IMR-90 (cell line): ENCODE data around the gene IGBP1. TPM values are rescaled to one million over a fixed set of nuclear protein-coding genes. Genes with fewer than 3 reads are reported as not detected.

Experiments used
- ATAC-seq: fragments of 200-7000 bp; cut with Tn5 transposase; 2 replicates; pipeline ENCODE4 v1.9.1; 2020; ENCODE audit warnings: low read depth, mild to moderate bottlenecking, moderate library complexity
- BruUV-seq: library from RNA; stranded (reverse); fragments of 400-500 nt; replicated peaks from 2 replicates; lab custom pipeline; 2021; lab: Mats Ljungman, UMichigan
- CTCF ChIA-PET: fragments of 300-600 bp; formaldehyde crosslinking; extraction: SDS; loops from one replicate; lab custom pipeline; 2021; ENCODE audit warnings: antibody characterized with exemption; lab: Yijun Ruan, JAX
- POLR2A ChIA-PET: fragments of 300-600 bp; sonication (Branson Sonifier 250); formaldehyde crosslinking; loops from one replicate; lab custom pipeline; 2022; ENCODE audit warnings: antibody characterized with exemption; ENCODE audit not compliant: unreplicated experiment; lab: Charles Lee
- DNase-seq: peaks from one replicate; pipeline ENCODE4 v3.0.0; 2013
- H2AFZ ChIP-seq: replicated peaks from 2 replicates; pipeline ENCODE3; 2013; ENCODE audit warnings: low read length, mild to moderate bottlenecking; ENCODE audit not compliant: poor library complexity
- H2AK5ac ChIP-seq: 2 replicates; pipeline ENCODE4 v1.6.1; 2013; ENCODE audit warnings: low read depth, low read length, inconsistent platforms
- H2AK9ac ChIP-seq: replicated peaks from 2 replicates; pipeline ENCODE3; 2013; ENCODE audit warnings: mild to moderate bottlenecking, low read depth, low read length, moderate library complexity; ENCODE audit not compliant: poor library complexity
- H2BK120ac ChIP-seq: 2 replicates; pipeline ENCODE4 v1.6.1; 2013; ENCODE audit warnings: low read depth, low read length, inconsistent platforms
- H2BK15ac ChIP-seq: 3 replicates; pipeline ENCODE4 v1.6.1; 2013; ENCODE audit warnings: low read depth, low read length, inconsistent platforms
- H2BK20ac ChIP-seq: 2 replicates; pipeline ENCODE4 v1.6.1; 2013; ENCODE audit warnings: low read depth, mild to moderate bottlenecking, inconsistent platforms, low read length, moderate library complexity
- H2BK5ac ChIP-seq: 2 replicates; pipeline ENCODE4 v1.6.1; 2013; ENCODE audit warnings: mild to moderate bottlenecking, low read depth, low read length, inconsistent platforms; ENCODE audit not compliant: poor library complexity, severe bottlenecking
- H3K14ac ChIP-seq: replicated peaks from 2 replicates; pipeline ENCODE4 v1.6.1; 2013; ENCODE audit warnings: low read depth, low read length, inconsistent platforms
- H3K18ac ChIP-seq: 2 replicates; pipeline ENCODE4 v1.6.1; 2013; ENCODE audit warnings: low read depth, low read length, control low read depth
- H3K23ac ChIP-seq: 2 replicates; pipeline ENCODE4 v1.6.1; 2013; ENCODE audit warnings: low read depth, low read length, inconsistent platforms
- H3K27ac ChIP-seq: 2 replicates; pipeline ENCODE4 v1.5.1; 2013; ENCODE audit warnings: mild to moderate bottlenecking, control low read depth, low read length; ENCODE audit not compliant: insufficient read depth
- H3K27me3 ChIP-seq: 2 replicates; pipeline ENCODE4 v1.6.1; 2013; ENCODE audit warnings: low read length; ENCODE audit not compliant: control insufficient read depth, insufficient read depth
- H3K36me3 ChIP-seq: 2 replicates; pipeline ENCODE4 v1.6.1; 2013; ENCODE audit warnings: low read length, mixed read lengths; ENCODE audit not compliant: control insufficient read depth, insufficient read depth
- H3K4ac ChIP-seq: 2 replicates; pipeline ENCODE4 v1.6.1; 2013; ENCODE audit warnings: low read depth, low read length, inconsistent platforms
- H3K4me1 ChIP-seq: 2 replicates; pipeline ENCODE4 v1.6.1; 2013; ENCODE audit warnings: low read length, mixed read lengths; ENCODE audit not compliant: control insufficient read depth, insufficient read depth
- H3K4me2 ChIP-seq: 2 replicates; pipeline ENCODE4 v1.6.1; 2013; ENCODE audit warnings: low read depth, mild to moderate bottlenecking, control low read depth, low read length, moderate library complexity
- H3K4me3 ChIP-seq: 2 replicates; pipeline ENCODE4 v1.5.1; 2013; ENCODE audit warnings: low read depth, mild to moderate bottlenecking, control low read depth, low read length, moderate library complexity; ENCODE audit not compliant: insufficient read depth
- H3K56ac ChIP-seq: 2 replicates; pipeline ENCODE4 v1.6.1; 2013; ENCODE audit warnings: low read length, inconsistent platforms; ENCODE audit not compliant: insufficient read depth; ENCODE audit errors: extremely low read depth
- H3K79me1 ChIP-seq, 2 experiments: 2 replicates each; pipeline ENCODE4 v1.6.1; 2013; ENCODE audit warnings: low read length in 2 of 2, inconsistent platforms in 1 of 2, low read depth in 1 of 2
- H3K9ac ChIP-seq: 2 replicates; pipeline ENCODE4 v1.6.1; 2013; ENCODE audit warnings: low read depth, low read length, control low read depth
- H3K9me1 ChIP-seq: 2 replicates; pipeline ENCODE4 v1.6.1; 2013; ENCODE audit warnings: low read length, inconsistent platforms; ENCODE audit not compliant: insufficient read depth
- H3K9me3 ChIP-seq: 2 replicates; pipeline ENCODE4 v1.6.1; 2013; ENCODE audit warnings: low read length; ENCODE audit not compliant: control insufficient read depth, insufficient read depth
- H4K20me1 ChIP-seq: 2 replicates; pipeline ENCODE4 v1.6.1; 2013; ENCODE audit warnings: low read length, inconsistent platforms; ENCODE audit not compliant: insufficient read depth
- H4K5ac ChIP-seq: 2 replicates; pipeline ENCODE4 v1.6.1; 2013; ENCODE audit warnings: mild to moderate bottlenecking, low read depth, low read length, control low read depth
- H4K8ac ChIP-seq, 2 experiments: 2 replicates each; pipeline ENCODE4 v1.6.1; 2013; ENCODE audit warnings: low read depth in 2 of 2, low read length in 2 of 2, control low read depth in 1 of 2, inconsistent platforms in 1 of 2
- H4K91ac ChIP-seq: 2 replicates; pipeline ENCODE4 v1.6.1; 2013; ENCODE audit warnings: low read depth, low read length, inconsistent platforms; ENCODE audit not compliant: insufficient read depth
- BHLHE40 ChIP-seq: fragments of 150-350 bp; IDR thresholded peaks from 2 replicates; pipeline ENCODE4 v1.6.1; 2016; ENCODE audit warnings: mild to moderate bottlenecking, low read depth, low read length
- MAZ ChIP-seq: IDR thresholded peaks from 2 replicates; pipeline ENCODE4 v1.6.1; 2012; ENCODE audit warnings: low read depth, mild to moderate bottlenecking, low read length, improper control_type of control experiment, moderate library complexity, borderline replicate concordance
- NFE2L2 ChIP-seq: fragments of 150-350 bp; IDR thresholded peaks from 2 replicates; pipeline ENCODE4 v1.6.1; 2016; ENCODE audit warnings: low read depth, mild to moderate bottlenecking, low read length
- RCOR1 ChIP-seq: IDR thresholded peaks from 2 replicates; pipeline ENCODE4 v1.6.1; 2012; ENCODE audit warnings: mild to moderate bottlenecking, low read length, improper control_type of control experiment; ENCODE audit not compliant: insufficient replicate concordance
- USF2 ChIP-seq: fragments of 150-350 bp; IDR thresholded peaks from 2 replicates; pipeline ENCODE4 v1.6.1; 2017; ENCODE audit warnings: mild to moderate bottlenecking, antibody characterized with exemption, low read length, low read depth
- WGBS, 2 experiments: methylation state at CpG; one replicate each; pipeline versions ENCODE4 v1.1.5 to v1.1.7; 2013; ENCODE audit warnings: missing lambda C conversion rate in 2 of 2; ENCODE audit not compliant: insufficient read length in 1 of 2; ENCODE audit errors: extremely low coverage in 2 of 2; 5-methylcytosine and 5-hydroxymethylcytosine counted together
- dilution Hi-C: fragments of 300-500 bp; cut with HindIII; formaldehyde crosslinking; loops from one replicate; pipeline ENCODE4 v1.14.3; 2018; ENCODE audit warnings: low sequenced_read_pairs; ENCODE audit not compliant: unreplicated experiment
- in situ Hi-C: fragments of 300-500 bp; cut with MboI; formaldehyde crosslinking; loops from 3 replicates; pipeline ENCODE4 v1.14.3; 2019; ENCODE audit warnings: low sequenced_read_pairs, inconsistent platforms, mixed read lengths
- intact Hi-C: fragments of 100-400 bp; cut with micrococcal nuclease; formaldehyde crosslinking; loops from 2 replicates; pipeline ENCODE4 v1.10.0; 2022
- polyA plus RNA-seq, 3 experiments: library from polyadenylated mRNA; depleted of rRNA; stranded (reverse); fragments of >200 nt; gene quantifications; 2 replicates each; pipeline ENCODE4 v1.2.3, GENCODE V29; 2012; ENCODE audit warnings: low replicate concordance in 1 of 3
- total RNA-seq: library from RNA; depleted of rRNA; stranded (reverse); fragments of >200 nt; gene quantifications from 2 replicates; pipeline ENCODE4 v1.2.3, GENCODE V29; 2012
- TF ChIP-seq, protein P1 (sequence below): fragments of 150-350 bp; IDR thresholded peaks from 2 replicates; pipeline ENCODE4 v1.6.1; 2016; ENCODE audit warnings: low read depth, mild to moderate bottlenecking, low read length, moderate library complexity, borderline replicate concordance

Gene IGBP1
- total and polyA plus RNA-seq, 2 of the 4 experiments (the other 2 are of a cell fraction): 51.8 to 87.1 TPM

DNA sequence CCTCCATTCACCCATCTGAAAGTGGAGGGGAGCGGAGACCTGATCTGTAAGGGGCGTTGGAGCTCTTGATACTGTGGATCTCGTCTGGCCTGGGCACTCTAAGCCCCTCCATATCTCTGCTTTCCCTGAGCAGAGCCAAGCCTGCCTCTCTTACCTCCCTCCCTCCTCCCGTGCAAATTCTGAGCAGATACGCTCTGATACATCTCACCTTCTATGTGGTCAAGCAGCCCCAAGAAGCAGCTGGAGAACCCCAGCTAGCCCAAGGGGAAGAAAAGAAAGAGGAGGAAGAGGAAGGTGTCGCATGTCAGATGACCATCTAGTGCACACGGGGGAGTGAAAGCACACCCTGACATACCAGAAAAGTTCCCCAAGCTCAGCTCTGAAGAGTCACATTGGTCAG is 42.1 kb downstream of the IGBP1 start:
- H4K8ac ChIP-seq: peak overlapping the region; percentile 73 to 89; a peak in 3 of 4 replicates
- no peak overlapping the region for H3K4me3 ChIP-seq
- peak overlapping the region; percentile 90 for H2AK5ac ChIP-seq
- dilution Hi-C loops: no loop called here
- peak overlapping the region; percentile 70; the same call in 2 of the 3 replicates for H2BK15ac ChIP-seq
- DNase-seq (no peak), ATAC-seq (no peak)
- H3K56ac ChIP-seq: no peak overlapping the region
- peak overlapping the region; percentile 85 for H2AK9ac ChIP-seq
- intact Hi-C loops: no loop called here
- peak overlapping the region; percentile 92 for H2BK5ac ChIP-seq
- H4K20me1 ChIP-seq: no peaks in the 10 kb centered on the region
- in situ Hi-C loops: no loop called here
- 0 out of 2 replicates have a peak, but pooled peaks cover 3% of the 10 kb centered on the region for H3K9me3 ChIP-seq
- H4K5ac ChIP-seq: peak overlapping the region; percentile 41
- peaks cover 13% of the 10 kb centered on the region for H3K4me1 ChIP-seq
- CTCF ChIA-PET: interaction anchor here (0.6 kb wide), 1 partner anchor 88 kb away, joined by 3 read pairs; no protein-coding TSS in a partner anchor
- peak overlapping the region; percentile 90 for H4K91ac ChIP-seq
- peak overlapping the region; percentile 77; the same call in 1 of the 2 replicates for H3K14ac ChIP-seq
- H3K18ac ChIP-seq: peak overlapping the region; percentile 66; the same call in 1 of the 2 replicates
- no peak overlapping the region for H3K9ac ChIP-seq
- H3K4ac ChIP-seq: peak overlapping the region; percentile 98
- POLR2A ChIA-PET: interaction anchor here (0.5 kb wide), 1 partner anchor 362 kb away, joined by 8 read pairs; no protein-coding TSS in a partner anchor
- peak overlapping the region; percentile 83 for H2BK20ac ChIP-seq
- no CpG with 5 or more reads among the region's 7 CpGs for WGBS, 2 experiments
- no peak overlapping the region for H2AFZ ChIP-seq
- H3K79me1 ChIP-seq: no peaks in the 10 kb centered on the region
- H3K27me3 ChIP-seq: no peaks in the 10 kb centered on the region; the same call in 1 of the 2 replicates
- 0 out of 2 replicates have a peak overlapping the region, but pooled peaks have one; percentile 58 for H3K23ac ChIP-seq
- no peaks in the 10 kb centered on the region for H3K36me3 ChIP-seq
- peak overlapping the region; percentile 94 for H2BK120ac ChIP-seq
- BruUV-seq: no TSS peak
- H3K4me2 ChIP-seq: no peak overlapping the region
- TF ChIP-seq, protein P1, sequence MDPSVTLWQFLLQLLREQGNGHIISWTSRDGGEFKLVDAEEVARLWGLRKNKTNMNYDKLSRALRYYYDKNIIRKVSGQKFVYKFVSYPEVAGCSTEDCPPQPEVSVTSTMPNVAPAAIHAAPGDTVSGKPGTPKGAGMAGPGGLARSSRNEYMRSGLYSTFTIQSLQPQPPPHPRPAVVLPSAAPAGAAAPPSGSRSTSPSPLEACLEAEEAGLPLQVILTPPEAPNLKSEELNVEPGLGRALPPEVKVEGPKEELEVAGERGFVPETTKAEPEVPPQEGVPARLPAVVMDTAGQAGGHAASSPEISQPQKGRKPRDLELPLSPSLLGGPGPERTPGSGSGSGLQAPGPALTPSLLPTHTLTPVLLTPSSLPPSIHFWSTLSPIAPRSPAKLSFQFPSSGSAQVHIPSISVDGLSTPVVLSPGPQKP: no peak
- no peak for TF ChIP-seq NFE2L2
- no peak for TF ChIP-seq MAZ
- no peak for TF ChIP-seq BHLHE40
- no peak for TF ChIP-seq USF2
- no peak for TF ChIP-seq RCOR1
- H3K27ac ChIP-seq: peak overlapping the region; percentile 83; the same call in 1 of the 2 replicates
- H3K9me1 ChIP-seq: 0 out of 2 replicates have a peak, but pooled peaks cover 7% of the 10 kb centered on the region
